GM19238 (cell line): ENCODE data around the gene THAP9.
"Not testable (repeated sequence)": the region's sequence is repeated elsewhere in the genome, so short reads cannot be mapped to it uniquely, and the experiment has no call there.

Source experiments
- DNase-seq: peaks from one replicate; pipeline ENCODE4 v3.0.0; 2011; ENCODE audit warnings: low spot score; ENCODE audit not compliant: insufficient read length

Gene THAP9

GRCh38 chr4:82900411-82901182, at the start of gene THAP9:
Gene THAP9, plus strand, starts transcription at chr4:82900735. Its CDS starts 68 bp downstream, at chr4:82900803.
- peak; percentile 77 for DNase-seq

GRCh38 chr4:82851318-82851717, 49.2 kb upstream of the THAP9 start:
- no peak for DNase-seq

GRCh38 chr4:82851885-82852750, 48.4 kb upstream of the THAP9 start:
- no peak for DNase-seq

GRCh38 chr4:82852751-82853285, 47.7 kb upstream of the THAP9 start:
- DNase-seq: no peak

GRCh38 chr4:82860487-82860886, 40.0 kb upstream of the THAP9 start:
- not testable (repeated sequence) for DNase-seq

DNA sequence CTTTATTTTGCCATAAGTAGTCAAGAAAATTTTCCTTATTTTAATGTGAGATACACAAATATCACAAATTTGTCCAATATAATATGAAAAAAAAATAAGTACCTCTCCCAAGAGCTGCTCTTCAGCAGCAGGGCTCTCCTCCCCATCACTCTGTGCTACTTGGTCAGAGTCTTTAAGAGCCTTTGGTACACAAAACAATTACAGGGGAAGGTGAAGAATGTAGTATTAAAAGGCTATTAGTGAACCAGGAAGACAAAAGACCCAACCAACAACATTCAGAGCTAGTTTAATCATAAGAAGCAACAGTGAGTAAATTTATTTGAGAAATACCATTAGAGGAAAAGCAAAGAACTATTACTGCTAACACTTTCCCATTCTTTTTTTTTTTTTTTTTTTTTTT, 39.0 kb upstream of the THAP9 start:
- DNase-seq: no peak

DNA sequence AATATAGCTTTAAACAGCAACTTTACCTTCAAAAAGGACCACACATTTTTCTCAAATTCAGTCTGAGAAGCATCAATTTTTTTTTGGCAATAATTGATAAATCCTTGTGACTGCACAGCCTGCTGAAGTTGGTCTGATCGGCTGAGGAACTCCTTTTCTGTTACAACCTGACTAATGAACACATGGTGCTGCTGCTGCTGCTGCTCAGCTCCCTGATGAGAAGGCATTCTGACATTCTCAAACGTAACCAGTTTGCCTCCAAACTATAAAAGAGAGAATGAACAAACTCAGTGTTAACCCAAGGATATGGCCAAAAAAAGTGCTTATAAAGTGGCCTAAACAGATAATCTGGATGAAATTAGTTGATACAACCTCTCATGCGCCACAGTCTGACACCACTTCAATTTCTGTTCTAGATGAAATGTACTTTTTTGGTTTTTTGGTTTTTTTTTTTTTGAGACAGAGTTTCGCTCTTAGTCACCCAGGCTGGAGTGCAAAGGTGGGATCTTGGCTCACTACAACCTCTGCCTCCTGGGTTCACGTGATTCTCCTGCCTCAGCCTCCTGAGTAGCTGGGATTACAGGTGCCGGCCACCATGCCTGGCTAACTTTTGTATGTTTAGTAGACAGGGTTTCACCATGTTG, 36.1 kb upstream of the THAP9 start:
- DNase-seq: no peak

DNA sequence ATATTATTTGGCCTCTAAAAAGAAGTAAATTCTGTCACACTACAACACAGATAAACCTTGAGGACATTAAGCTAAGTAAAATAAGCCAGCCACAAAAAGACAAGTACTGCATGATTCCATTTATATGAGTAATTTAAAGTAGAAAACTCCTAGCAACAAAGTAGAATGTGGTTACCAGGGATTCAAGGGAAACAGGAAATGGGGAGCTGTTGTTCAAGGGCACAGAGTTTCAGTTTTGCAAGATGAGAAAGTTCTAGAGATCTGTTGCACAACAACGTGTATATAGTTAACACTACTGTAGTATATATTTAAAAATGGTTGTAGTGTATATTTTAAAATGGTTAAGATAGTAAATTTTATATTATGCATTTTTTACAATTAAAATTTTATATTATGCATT, 34.9 kb upstream of the THAP9 start:
- DNase-seq: no peak

- not testable (repeated sequence) for DNase-seq
Observed at GRCh38 chr4:82866033-82866432, 34.5 kb upstream of the THAP9 start.

DNA sequence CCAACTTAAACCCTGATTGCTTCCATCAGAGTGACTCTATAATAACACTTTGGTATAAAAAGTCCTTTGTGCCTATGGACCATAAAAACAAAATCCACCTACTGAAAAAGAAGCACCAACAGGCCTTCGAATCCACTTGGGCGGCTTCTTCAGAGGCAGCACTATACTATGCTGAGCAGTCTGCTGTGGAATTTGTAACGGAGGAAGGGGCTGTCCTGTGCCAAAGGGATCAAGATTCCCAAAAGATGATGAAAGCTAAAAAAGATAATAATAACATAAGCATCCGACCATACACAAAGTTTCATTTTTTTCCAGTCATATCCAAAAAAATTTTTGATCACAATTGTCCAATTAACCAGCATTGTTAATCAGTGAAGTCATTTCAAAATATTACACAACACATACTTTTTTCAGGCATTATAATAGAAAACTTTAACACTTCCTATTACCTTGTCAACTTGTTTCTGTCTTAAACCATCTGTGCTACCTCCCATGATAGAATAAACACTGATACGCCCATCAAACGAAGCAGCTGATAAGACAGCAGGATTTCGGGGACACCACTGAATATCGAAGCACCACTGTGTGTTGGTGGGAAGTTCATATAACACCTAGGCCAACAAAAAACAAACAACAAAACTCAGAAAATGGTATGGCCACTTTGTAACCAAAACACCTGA, 33.7 kb upstream of the THAP9 start:
- no peak for DNase-seq

- DNase-seq: no peak
Observed at GRCh38 chr4:82868572-82868971, 32.0 kb upstream of the THAP9 start.

DNA sequence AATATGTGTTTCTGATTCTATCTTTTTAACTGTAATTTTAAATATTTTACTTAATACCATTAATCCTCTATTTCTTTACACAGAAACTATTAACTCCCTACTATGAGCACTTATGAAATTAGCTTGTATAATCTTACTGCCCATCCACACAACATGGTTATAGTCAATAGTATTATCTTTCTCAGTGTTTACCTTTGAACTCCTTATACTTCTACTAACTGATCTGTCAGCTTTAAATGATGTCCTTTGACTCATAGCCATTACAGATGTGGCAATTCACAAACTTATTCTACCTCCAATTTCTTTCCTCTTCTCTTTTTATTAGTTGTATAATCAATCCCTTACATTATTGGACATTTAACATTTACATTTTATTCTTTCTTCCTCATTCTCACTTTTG, 15.1 kb upstream of the THAP9 start:
- no peak for DNase-seq

- no peak for DNase-seq
Observed at GRCh38 chr4:82886147-82886942, 14.2 kb upstream of the THAP9 start.

GRCh38 chr4:82889287-82889686, 11.2 kb upstream of the THAP9 start:
- DNase-seq: no peak

DNA sequence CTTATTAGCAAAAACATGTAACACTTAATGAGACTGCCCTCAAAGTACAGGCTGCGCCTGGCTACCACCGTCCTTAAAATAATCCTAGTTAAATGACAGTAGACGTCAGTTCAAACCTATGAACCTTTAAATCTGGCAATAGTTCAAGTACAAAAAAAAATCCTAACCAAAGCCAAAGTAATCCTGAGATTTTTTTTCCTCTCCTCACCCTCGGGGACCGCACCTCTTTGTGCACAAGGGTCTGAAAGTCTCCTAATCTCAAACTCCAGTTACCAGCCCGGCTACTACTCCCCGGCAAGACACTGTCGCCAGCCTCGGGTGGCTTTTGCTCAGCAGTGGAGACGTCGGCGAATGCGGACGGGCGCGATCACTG, 10.0 kb upstream of the THAP9 start:
- DNase-seq: no peak

- DNase-seq: peak; percentile 79
Observed at GRCh38 chr4:82890901-82891706, 9.4 kb upstream of the THAP9 start, which contains the start of gene SEC31A. Gene SEC31A, minus strand, starts transcription at chr4:82891153. Its CDS starts 9,217 bp downstream, at chr4:82881936.

- DNase-seq: no peak
Observed at GRCh38 chr4:82891707-82892466, 8.6 kb upstream of the THAP9 start.

- DNase-seq: no peak
Observed at GRCh38 chr4:82892467-82892802, 8.1 kb upstream of the THAP9 start.

DNA sequence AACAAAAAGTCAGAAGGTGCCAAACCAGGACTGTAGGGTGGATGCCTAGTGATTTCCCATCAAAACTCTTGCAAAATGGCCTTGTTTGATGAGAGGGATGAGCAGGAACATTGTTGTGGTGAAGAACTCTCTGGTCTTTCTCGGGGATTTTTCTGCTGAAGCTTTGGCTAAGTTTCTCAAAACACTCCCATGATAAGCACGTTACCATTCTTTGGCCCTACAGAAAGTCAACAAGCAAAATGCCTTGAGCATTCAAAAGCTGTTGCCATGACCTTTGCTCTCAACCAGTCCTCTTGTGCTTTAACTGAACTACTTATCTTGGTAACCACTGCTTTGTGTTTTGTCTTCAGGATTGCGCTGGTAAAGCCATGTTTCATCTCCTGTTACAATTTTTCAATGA, 6.6 kb upstream of the THAP9 start:
- DNase-seq: no peak
